GM19043 (cell line): Measurements from ENCODE around the gene GPATCH1.
A peak's percentile ranks its signal among the peaks of the same experiment; 100 is the strongest.
"Not testable (repeated sequence)": the region's sequence is repeated elsewhere in the genome, so short reads cannot be mapped to it uniquely, and the experiment has no call there.

Experiments used
- ATAC-seq: cut with Tn5 transposase; IDR thresholded peaks from one replicate; pipeline ENCODE4 v1.9.1; 2021; ENCODE audit warnings: low read depth; ENCODE audit not compliant: unreplicated experiment

GPATCH1 gene

GRCh38 chr19:33111587-33111986, 30.6 kb downstream of the GPATCH1 start:
- no peak for ATAC-seq

DNA sequence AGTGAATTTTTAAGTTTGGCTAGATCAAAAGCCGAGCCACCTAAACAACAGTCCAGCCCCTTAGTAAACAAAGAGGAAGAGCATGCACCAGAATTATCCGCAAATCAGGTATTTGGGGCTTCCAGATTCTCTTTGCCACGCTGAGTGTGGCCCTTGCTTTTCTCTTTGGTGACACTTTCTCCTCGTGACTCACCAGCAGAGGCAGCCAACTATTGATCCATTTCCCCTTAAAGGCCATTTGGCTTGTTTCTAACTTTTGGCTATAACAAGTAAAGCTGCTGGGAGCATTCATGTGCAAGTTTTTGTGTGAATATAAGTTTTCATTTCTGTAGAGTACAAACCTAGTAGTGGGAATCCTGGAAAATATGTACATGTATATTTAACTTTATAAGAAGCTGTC, 33.3 kb downstream of the GPATCH1 start:
- ATAC-seq = no peak

GRCh38 chr19:33117501-33117900, 36.5 kb downstream of the GPATCH1 start:
- ATAC-seq = no peak

DNA sequence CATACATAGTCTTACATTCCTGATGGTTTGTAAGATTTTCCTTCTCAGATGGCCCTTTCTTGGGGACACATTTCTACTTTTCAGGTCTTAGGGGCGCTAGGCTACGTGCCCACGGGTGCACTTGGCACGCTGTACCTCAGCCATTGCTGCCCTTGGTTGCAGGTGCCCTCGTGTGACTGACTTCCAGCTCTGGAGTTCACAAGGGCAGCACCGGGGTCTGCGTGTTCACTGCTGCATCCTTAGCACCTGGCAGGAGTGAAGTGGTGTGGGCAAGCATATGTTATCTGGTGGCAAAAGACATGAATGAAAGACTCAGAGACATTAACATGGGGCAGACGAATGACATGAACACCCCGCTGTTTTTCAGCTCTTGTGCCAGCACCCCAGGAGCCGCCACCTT, 37.7 kb downstream of the GPATCH1 start:
- no peak for ATAC-seq

- no peak for ATAC-seq
These were observed 43.5 kb downstream of the GPATCH1 start for GRCh38 chr19:33124207-33125098.

- ATAC-seq = no peak
These were observed 45.0 kb downstream of the GPATCH1 start for GRCh38 chr19:33125929-33126388.

GRCh38 chr19:33126712-33127111, 45.7 kb downstream of the GPATCH1 start:
- ATAC-seq = not testable (repeated sequence)

DNA sequence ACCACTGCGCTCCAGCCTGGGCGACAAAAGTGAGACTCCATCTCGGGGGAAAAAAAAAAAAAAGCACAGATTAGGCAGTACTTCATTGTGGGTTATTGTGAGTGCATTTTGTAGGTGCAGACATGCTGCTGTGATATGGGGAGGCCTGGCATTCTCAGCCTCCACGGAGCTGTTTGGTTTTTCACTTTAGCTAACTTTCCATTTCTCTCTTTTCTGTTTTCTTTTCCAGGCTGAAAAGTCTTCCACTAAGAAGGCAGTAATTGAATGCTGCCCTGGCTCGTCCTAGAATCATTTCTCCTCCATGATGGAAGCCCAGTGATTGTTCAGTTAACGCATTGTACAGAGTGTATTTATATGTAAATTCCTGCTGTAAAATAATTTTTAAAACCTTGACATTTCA, 48.9 kb downstream of the GPATCH1 start:
- ATAC-seq = no peak

DNA sequence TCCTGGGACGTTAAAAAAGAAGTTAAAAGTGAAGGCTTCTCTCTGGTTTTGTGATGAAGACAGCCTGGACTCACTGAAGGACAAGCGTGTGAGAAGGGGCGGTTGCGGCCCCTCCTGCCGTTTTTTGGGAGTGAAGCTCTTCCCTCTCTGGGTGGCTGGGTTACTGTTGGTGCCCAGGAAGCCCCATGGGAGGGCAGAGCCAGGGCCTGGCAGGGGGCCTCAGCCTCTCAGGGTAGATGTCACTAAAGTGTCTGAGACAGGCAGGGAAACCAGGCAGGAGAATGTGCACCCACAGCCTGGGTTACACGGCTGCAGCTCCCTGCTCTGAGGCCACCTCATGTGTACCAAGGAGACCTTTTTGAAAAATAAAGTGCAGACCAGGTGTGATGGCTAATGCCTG, 49.5 kb downstream of the GPATCH1 start:
- ATAC-seq = no peak

DNA sequence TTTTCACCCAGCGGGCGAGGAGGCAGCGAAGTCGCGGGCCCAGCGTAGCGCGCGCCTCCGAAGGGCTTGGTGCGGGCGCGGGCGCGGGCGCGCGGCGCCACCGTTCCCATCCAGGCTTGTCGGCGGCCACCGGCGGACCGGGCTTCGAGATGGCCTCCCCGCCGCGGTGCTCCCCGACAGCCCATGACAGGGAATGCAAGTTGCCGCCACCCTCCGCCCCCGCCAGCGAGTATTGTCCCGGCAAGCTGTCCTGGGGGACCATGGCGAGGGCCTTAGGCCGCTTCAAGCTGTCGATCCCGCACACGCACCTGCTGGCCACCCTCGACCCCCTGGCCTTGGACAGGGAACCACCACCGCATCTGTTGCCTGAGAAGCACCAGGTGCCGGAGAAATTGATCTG, 51.0 kb downstream of the GPATCH1 start, which contains the start of gene WDR88:
Gene WDR88, plus strand, starts transcription at position 94 of the 400 bp plus-strand sequence. Its CDS starts 56 bp downstream, at position 150.
- ATAC-seq = no peak

- ATAC-seq = no peak
These were observed 51.4 kb downstream of the GPATCH1 start for GRCh38 chr19:33132425-33132824.

GRCh38 chr19:33133438-33134031, 52.6 kb downstream of the GPATCH1 start:
- ATAC-seq = no peak

DNA sequence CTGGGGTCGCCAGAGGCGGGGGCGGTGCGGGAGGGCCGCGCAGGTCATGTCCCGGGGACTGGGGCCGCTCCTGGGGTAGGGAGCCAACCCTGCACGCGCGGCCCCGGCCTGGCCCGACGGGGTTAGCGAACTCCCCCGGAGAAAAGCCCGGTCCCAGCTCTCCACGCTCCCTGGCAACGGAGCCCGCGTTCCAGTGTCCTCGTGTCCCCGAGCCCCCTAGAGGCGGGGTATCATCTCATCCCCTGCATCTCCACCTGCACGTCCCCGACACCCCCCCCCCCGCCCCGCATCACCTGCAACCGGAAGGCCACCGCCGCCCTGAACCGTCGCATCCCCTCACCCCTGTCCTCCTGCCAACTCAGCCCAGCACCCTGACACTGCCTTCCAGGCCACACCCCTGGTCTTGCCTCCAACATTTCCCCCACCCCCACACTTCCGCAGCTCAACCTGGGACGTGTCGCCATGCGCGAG, 53.6 kb downstream of the GPATCH1 start:
- no peak for ATAC-seq

DNA sequence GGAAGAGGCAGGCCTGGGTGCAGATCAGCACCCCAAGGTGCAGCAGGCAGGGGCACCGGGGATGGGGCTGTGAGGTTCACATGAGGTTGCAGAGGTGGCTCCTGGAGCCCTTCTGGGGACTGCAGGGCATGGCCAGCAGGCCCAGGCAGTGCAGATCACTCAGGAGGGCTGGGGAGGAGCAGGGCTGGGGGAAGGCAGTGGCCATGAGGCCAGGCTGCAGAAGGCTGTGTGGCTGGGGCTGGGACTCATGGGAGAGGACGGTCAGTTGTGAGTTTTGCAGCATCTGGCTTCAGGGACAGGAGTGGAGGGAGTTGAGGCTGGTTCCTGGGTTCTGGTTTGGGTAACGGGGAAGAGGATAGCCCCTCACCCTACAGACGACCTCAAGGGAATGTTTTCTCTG, 58.2 kb downstream of the GPATCH1 start:
- ATAC-seq = no peak

- ATAC-seq = peak; percentile 59
These were observed 63.0 kb downstream of the GPATCH1 start for GRCh38 chr19:33143897-33144405.

- no peak for ATAC-seq
These were observed 65.2 kb downstream of the GPATCH1 start for GRCh38 chr19:33146209-33146608.

DNA sequence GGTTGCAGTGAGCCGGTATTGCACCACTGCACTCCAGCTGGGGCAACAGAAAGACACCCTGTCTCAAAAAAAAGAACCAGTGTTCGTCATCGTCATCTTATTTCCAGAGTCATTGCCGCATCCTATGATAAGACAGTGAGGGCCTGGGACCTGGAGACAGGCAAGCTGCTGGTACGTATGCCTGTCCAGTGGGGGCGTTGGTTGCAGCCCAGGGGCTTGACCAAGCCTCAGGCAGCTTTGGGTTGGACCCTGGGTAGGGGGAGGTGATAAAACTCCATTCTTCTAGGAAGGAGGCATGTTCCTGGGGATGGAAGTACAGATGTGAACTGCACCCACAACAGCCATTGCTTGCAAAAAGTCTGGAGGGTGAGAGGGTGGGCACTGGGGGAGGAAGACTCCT, 66.6 kb downstream of the GPATCH1 start:
- no peak for ATAC-seq

DNA sequence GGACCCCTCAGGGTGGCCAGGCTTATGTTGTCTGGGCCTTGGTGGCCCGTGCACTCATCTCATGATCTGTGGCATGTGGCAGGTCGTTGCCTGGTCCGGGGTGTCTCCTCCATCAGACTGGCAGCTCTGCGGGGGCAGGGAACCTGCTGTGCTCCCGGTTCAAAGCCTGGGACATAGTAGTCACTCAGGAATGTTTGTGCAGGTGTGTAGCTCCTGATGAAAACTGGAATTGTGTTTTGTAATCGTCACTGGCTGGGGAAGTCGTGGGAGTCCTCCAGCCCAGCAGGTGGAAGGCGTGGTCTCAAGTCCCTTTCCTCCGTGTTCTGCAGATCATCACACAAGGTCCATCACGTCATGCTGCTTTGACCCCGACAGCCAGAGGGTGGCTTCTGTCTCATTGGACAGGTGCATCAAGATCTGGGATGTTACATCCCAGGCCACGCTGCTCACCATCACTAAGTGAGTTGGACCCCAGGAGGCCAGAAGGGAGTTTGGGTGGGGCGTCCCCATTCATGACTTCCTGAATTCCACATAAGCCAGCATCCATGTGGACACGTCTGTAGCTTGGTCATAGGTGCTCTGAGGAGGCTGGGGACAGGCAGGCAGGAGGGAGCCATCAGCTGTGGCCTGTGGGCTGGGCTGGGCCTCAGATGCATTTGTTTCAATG, 70.0 kb downstream of the GPATCH1 start:
- ATAC-seq = no peak

GRCh38 chr19:33152176-33152575, 71.2 kb downstream of the GPATCH1 start:
- no peak for ATAC-seq

DNA sequence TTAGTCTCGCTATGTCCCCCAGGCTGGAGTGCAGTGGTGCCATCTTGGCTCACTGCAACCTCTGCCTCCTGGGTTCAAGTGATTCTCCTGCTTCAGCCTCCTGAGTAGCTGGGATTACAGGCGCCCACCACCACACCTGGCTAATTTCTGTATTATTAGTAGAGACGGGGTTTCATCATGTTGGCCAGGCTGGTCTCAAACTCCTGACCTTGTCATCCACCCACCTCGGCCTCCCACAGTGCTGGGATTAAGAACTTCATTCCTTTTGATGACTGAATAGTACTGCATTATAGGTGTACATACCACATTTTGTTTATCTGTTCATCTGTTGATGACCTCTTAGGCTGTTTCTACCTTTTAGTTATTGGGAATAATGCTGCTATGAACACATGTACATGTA, 71.6 kb downstream of the GPATCH1 start:
- ATAC-seq = not testable (repeated sequence)

GRCh38 chr19:33154313-33154712, 73.3 kb downstream of the GPATCH1 start:
- not testable (repeated sequence) for ATAC-seq
